OCI-LY3 (cell line): ENCODE data around the gene OR5V1.

Experiments used
- H2AFZ ChIP-seq: fragments of 200-600, 300-600 bp; shearing (Covaris generic); 2 replicates; pipeline ENCODE4 v1.6.0; 2014; ENCODE audit warnings: antibody characterized with exemption, low read depth, low read length
- H3K27ac ChIP-seq: fragments of 200-600, 300-600 bp; sonication (generic); 2 replicates; pipeline ENCODE4 v1.5.1; 2014; ENCODE audit warnings: mild to moderate bottlenecking, low read length, moderate library complexity, mixed read lengths
- H3K27me3 ChIP-seq: fragments of 200-600, 300-600 bp; sonication (generic); 2 replicates; pipeline ENCODE4 v1.6.1; 2014; ENCODE audit warnings: low read depth, low read length, mixed read lengths
- H3K36me3 ChIP-seq: fragments of 200-600, 300-600 bp; sonication (generic); replicated peaks from 2 replicates; pipeline ENCODE3; 2014; ENCODE audit warnings: low read depth, low read length, mixed read lengths
- H3K4me1 ChIP-seq: fragments of 300-600, 200-600 bp; sonication (generic); 2 replicates; pipeline ENCODE4 v1.6.1; 2014; ENCODE audit warnings: low read length, mixed read lengths
- H3K4me2 ChIP-seq: fragments of 200-600, 300-600 bp; sonication (generic); 2 replicates; pipeline ENCODE4 v1.6.1; 2014; ENCODE audit warnings: low read length, mixed read lengths
- H3K4me3 ChIP-seq: fragments of 300-600, 200-600 bp; sonication (generic); 2 replicates; pipeline ENCODE4 v1.5.1; 2014; ENCODE audit warnings: antibody characterized with exemption, mild to moderate bottlenecking, low read length, moderate library complexity
- H3K79me2 ChIP-seq: fragments of 300-600, 200-600 bp; shearing (Covaris generic); 2 replicates; pipeline ENCODE4 v1.6.1; 2014; ENCODE audit warnings: mild to moderate bottlenecking, low read length, mixed read lengths
- H3K9ac ChIP-seq: fragments of 300-600, 200-600 bp; shearing (Covaris generic); 2 replicates; pipeline ENCODE4 v1.6.0; 2014; ENCODE audit warnings: mild to moderate bottlenecking, low read length, moderate library complexity
- H3K9me3 ChIP-seq: fragments of 200-600, 300-600 bp; shearing (Covaris generic); 2 replicates; pipeline ENCODE4 v1.6.1; 2014; ENCODE audit warnings: low read length, mixed read lengths; ENCODE audit not compliant: insufficient read depth
- H4K20me1 ChIP-seq: fragments of 200-600, 300-600 bp; sonication (generic); 2 replicates; pipeline ENCODE4 v1.6.1; 2016; ENCODE audit warnings: low read length, mixed read lengths; ENCODE audit not compliant: insufficient read depth
- CTCF ChIP-seq: fragments of 200-600, 300-600 bp; sonication (generic); IDR thresholded peaks from 2 replicates; pipeline ENCODE4 v1.5.1; 2014; ENCODE audit warnings: antibody characterized with exemption, low read length, low read depth
- EZH2phosphoT487 ChIP-seq: fragments of 200-600 bp; shearing (Covaris generic); IDR thresholded peaks from 2 replicates; pipeline ENCODE4 v1.6.1; 2018; ENCODE audit warnings: antibody characterized with exemption, mixed run types, low read depth

The OR5V1 gene

GRCh38 chr6:29368765-29369164, at the start of gene OR5V1:
Gene OR5V1, minus strand, starts transcription at chr6:29368865. Its CDS starts 12,670 bp downstream, at chr6:29356195.
- Histone ChIP-seq H3K4me3 (no peak within 1 kb of the TSS), H4K20me1 (no peaks in the 10 kb centered on the region), H3K27ac (no peak within 1 kb of the TSS), H3K4me1 (no peaks in the 10 kb centered on the region), H3K9ac (no peak within 1 kb of the TSS), H3K9me3 (no peaks in the 10 kb centered on the region), H3K4me2 (no peak within 1 kb of the TSS), H2AFZ (no peak within 1 kb of the TSS), H3K36me3 (no peaks in the 10 kb centered on the region), H3K79me2 (no peaks in the 10 kb centered on the region), H3K27me3 (no peaks in the 10 kb centered on the region)
- TF ChIP-seq CTCF = no peak
- no peak for TF ChIP-seq EZH2phosphoT487

GRCh38 chr6:29414588-29414987, 45.9 kb upstream of the OR5V1 start, which contains the start of gene OR12D1:
Gene OR12D1, plus strand, starts transcription at chr6:29414928.
- H3K27me3 ChIP-seq = no peaks in the 10 kb centered on the region
- no peak within 1 kb of the TSS for H3K9ac ChIP-seq
- H2AFZ ChIP-seq = no peak within 1 kb of the TSS
- TF ChIP-seq EZH2phosphoT487 (no peak), CTCF (no peak)
- no peaks in the 10 kb centered on the region for H3K79me2 ChIP-seq
- no peaks in the 10 kb centered on the region for H3K4me1 ChIP-seq
- H3K4me3 ChIP-seq = no peak within 1 kb of the TSS
- H3K4me2 ChIP-seq = no peak within 1 kb of the TSS
- no peak within 1 kb of the TSS for H3K27ac ChIP-seq
- no peaks in the 10 kb centered on the region for H3K36me3 ChIP-seq
- no peaks in the 10 kb centered on the region for H3K9me3 ChIP-seq
- no peaks in the 10 kb centered on the region for H4K20me1 ChIP-seq

- Histone ChIP-seq H3K4me1 (no peaks in the 10 kb centered on the region), H2AFZ (no peak overlapping the region), H3K9ac (no peak overlapping the region), H3K79me2 (no peaks in the 10 kb centered on the region), H3K4me2 (no peak overlapping the region), H3K36me3 (no peaks in the 10 kb centered on the region), H4K20me1 (no peaks in the 10 kb centered on the region), H3K27me3 (no peaks in the 10 kb centered on the region), H3K27ac (no peak overlapping the region), H3K4me3 (no peak overlapping the region), H3K9me3 (no peaks in the 10 kb centered on the region)
- TF ChIP-seq EZH2phosphoT487 (no peak), CTCF (no peak)
These were observed 35.1 kb upstream of the OR5V1 start for GRCh38 chr6:29403801-29404200.

GRCh38 chr6:29399525-29399924, 30.9 kb upstream of the OR5V1 start:
- H3K9me3 ChIP-seq = no peaks in the 10 kb centered on the region
- no peaks in the 10 kb centered on the region for H3K27me3 ChIP-seq
- no peaks in the 10 kb centered on the region for H3K36me3 ChIP-seq
- no peaks in the 10 kb centered on the region for H3K4me1 ChIP-seq
- H3K9ac ChIP-seq = no peak overlapping the region
- H3K27ac ChIP-seq = no peak overlapping the region
- no peak overlapping the region for H3K4me2 ChIP-seq
- H3K79me2 ChIP-seq = no peaks in the 10 kb centered on the region
- H3K4me3 ChIP-seq = no peak overlapping the region
- H4K20me1 ChIP-seq = no peaks in the 10 kb centered on the region
- TF ChIP-seq EZH2phosphoT487 = no peak
- TF ChIP-seq CTCF = no peak
- no peak overlapping the region for H2AFZ ChIP-seq
